Activated CD4-positive, alpha-beta T cell treated with anti-CD3 and anti-CD28 coated beads for 24 hours (primary cell): Measurements from ENCODE around the gene ZSWIM1.
"Not testable (repeated sequence)": the region's sequence is repeated elsewhere in the genome, so short reads cannot be mapped to it uniquely, and the experiment has no call there.

ENCODE experiments used
- DNase-seq, 2 donors: peaks; one replicate each; pipeline ENCODE4 v3.0.0-alpha.2; 2020; ENCODE audit warnings: low read depth in 2 of 2

ZSWIM1 gene

DNA sequence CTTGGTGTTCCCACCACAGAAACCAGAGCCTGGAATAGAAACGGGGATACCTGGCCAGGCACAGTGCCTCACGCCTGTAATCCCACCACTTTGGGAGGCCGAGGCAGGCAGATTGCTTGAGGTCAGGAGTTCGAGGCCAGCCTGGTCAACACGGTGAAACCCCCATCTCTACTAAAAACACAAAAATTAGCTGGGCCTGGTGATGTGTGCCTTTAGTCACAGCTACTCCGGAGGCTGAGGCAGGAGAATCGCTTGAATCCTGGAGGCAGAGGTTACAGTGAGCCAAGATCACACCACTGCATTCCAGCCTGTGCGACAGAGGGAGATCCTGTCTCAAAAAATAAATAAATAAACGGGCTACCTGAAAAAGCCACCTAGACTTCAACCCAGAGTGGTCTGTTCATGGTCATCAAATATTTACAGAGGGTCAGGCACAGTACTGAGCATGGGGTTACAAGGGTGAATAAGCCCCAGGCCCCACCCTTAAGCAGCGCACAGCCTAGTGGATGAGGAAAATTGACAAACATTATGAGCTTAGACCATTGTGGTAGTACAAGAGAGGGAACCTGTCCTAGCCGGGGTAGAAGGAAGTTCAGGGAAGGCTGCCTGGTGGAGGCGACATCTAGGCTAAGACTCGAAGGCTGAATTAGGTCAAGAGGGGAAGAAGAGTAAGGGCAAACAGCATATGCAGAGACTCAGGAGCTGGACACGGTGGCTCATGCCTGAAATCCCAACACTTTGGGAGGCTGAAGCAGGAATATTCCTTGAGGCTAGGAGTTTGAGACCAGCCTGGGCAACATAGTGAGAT is 46.2 kb downstream of the ZSWIM1 start:
- no peak for DNase-seq

DNA sequence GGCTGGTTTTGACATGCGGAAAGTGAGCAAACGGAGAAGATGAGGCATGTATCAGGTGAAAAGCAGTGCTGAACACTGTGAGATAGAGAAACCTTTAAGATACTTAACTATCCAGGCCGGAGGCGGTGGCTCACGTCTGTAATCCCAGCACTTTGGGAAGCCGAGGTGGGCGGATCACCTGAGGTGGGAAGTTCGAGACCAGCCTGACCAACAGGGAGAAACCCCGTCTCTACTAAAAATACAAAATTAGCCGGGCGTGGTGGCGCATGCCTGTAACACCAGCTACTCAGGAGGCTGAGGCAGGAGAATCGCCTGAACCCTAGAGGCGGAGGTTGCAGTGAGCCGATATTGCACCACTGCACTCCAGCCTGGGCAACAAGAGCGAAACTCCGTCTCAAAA is 50.7 kb downstream of the ZSWIM1 start:
- DNase-seq: not testable (repeated sequence)

DNA sequence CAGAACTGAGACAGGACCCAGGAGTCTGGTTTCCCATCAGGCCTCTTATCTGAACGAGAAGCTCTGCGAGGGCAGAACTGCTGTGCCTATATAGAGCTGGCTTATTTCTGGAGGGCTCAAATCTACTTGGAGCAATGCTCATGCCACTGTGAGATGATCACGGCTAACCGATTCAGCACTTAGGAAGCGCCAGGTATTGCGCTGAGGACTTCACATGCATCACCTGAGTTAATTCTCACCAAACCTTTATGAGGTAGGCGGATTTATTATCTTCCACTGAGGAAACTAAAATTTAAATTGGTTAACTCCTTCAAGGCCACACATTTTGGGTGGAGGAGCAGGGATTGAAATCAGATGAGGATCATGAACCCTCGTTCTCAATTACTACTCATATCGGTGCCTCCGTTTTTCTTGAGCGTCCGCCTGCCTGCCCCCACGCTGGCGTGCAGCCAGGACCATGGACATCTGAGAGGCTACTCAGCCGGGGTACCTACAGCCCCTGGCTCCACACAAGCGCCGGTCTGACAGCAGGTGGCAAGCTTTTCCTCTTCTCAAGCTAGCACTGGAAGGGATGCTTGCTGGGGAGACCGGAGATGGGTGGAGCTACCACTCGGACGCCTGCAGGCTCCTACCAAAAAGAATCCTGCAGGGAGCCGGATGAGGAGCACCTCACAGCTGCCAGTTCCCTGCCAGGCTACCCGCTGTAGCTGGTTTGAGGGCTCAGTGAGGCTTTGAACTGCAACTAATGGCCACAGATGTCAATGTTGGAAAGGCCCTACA is 52.4 kb downstream of the ZSWIM1 start:
- peak; percentile 39 to 52 for DNase-seq

DNA sequence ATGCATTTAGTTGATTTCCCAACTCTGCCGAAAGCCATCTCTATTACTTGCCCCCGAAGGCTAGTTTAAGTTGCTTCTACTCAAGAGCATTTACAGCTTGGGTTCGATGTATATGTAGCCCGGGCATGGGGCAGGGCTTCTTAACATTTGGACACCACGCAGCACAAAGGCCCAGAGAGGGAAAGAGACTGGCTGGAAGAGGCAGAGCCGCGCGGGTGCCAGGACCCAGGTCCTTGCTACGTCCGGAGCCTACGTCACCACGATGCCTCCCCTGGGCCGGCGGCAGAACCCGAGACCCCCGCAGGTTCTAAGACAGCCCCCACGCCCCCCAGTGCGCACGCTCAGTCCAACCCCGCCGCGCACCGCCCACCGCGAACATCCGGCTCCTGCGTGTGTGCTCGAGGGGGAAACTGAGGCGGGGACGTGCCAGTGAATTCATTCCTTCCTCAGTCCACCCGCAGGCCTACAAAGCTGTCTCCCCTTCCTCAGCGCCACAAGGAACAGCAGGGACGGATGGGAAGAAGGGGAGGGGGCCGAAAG is 53.1 kb downstream of the ZSWIM1 start:
- DNase-seq: peak in 1 of 2 donors; percentile 36
